Common myeloid progenitor, CD34-positive (primary cell): ENCODE measurements around the gene TM9SF1.
A peak's percentile ranks its signal among the peaks of the same experiment; 100 is the strongest.

ENCODE experiments used
- CTCF ChIA-PET: fragments of 350-600 bp; sonication (Branson Sonifier 250); formaldehyde crosslinking; loops from one replicate; lab custom pipeline; 2021; ENCODE audit warnings: antibody characterized with exemption; lab: Charles Lee
- POLR2A ChIA-PET: fragments of 350-600 bp; sonication (Branson Sonifier 250); formaldehyde crosslinking; loops from one replicate; lab custom pipeline; 2021; ENCODE audit warnings: antibody characterized with exemption; lab: Charles Lee
- DNase-seq, 3 donors: peaks; one replicate each; pipeline versions ENCODE4 v3.0.0 to v3.0.0-alpha.2; 2013
- H3K27ac ChIP-seq, 2 experiments: 1 replicate in 1 of 2; 2 replicates in 1 of 2; pipeline ENCODE4 v1.7.0; 2013; ENCODE audit warnings: inconsistent platforms in 2 of 2, low read length in 2 of 2, mild to moderate bottlenecking in 2 of 2, low read depth in 1 of 2, moderate library complexity in 1 of 2; ENCODE audit not compliant: severe bottlenecking in 2 of 2, insufficient read depth in 1 of 2, poor library complexity in 1 of 2
- H3K27me3 ChIP-seq, 5 experiments: replicated peaks in 2 of 5; 1 replicate in 3 of 5; 2 replicates in 2 of 5; pipeline versions ENCODE4 v1.6.1 to v1.7.0; 2013; ENCODE audit warnings: low read length in 4 of 5, mild to moderate bottlenecking in 2 of 5, moderate library complexity in 2 of 5, inconsistent platforms in 1 of 5; ENCODE audit not compliant: insufficient read depth in 5 of 5, control insufficient read depth in 4 of 5
- H3K36me3 ChIP-seq, 4 experiments: 1 replicate in 2 of 4; 2 replicates in 2 of 4; pipeline versions ENCODE4 v1.6.1 to v1.7.0; 2013; ENCODE audit warnings: low read length in 3 of 4, control low read depth in 1 of 4, mild to moderate bottlenecking in 1 of 4; ENCODE audit not compliant: control insufficient read depth in 4 of 4, insufficient read depth in 4 of 4
- H3K4me1 ChIP-seq, 4 experiments: 1 replicate in 3 of 4; 2 replicates in 1 of 4; pipeline versions ENCODE4 v1.6.1 to v1.7.1; 2013; ENCODE audit warnings: low read length in 3 of 4, mild to moderate bottlenecking in 3 of 4, control low read depth in 1 of 4, inconsistent platforms in 1 of 4, moderate library complexity in 1 of 4; ENCODE audit not compliant: control insufficient read depth in 4 of 4, insufficient read depth in 4 of 4; ENCODE audit errors: control extremely low read depth in 1 of 4
- H3K4me3 ChIP-seq, 7 experiments: 1 replicate in 4 of 7; 2 replicates in 3 of 7; pipeline versions ENCODE4 v1.5.1 to v1.7.0; 2013; ENCODE audit warnings: mild to moderate bottlenecking in 7 of 7, low read length in 6 of 7, moderate library complexity in 6 of 7, inconsistent platforms in 2 of 7, low read depth in 2 of 7, control low read depth in 1 of 7; ENCODE audit not compliant: insufficient read depth in 4 of 7, control insufficient read depth in 1 of 7; ENCODE audit errors: extremely low read depth in 1 of 7
- H3K9me3 ChIP-seq, 5 experiments: 1 replicate in 4 of 5; 2 replicates in 1 of 5; pipeline versions ENCODE4 v1.6.1 to v1.7.1; 2013; ENCODE audit warnings: low read length in 4 of 5, mild to moderate bottlenecking in 2 of 5, inconsistent platforms in 1 of 5, low read depth in 1 of 5, moderate library complexity in 1 of 5; ENCODE audit not compliant: control insufficient read depth in 4 of 5, insufficient read depth in 2 of 5; ENCODE audit errors: control extremely low read depth in 1 of 5
- WGBS: methylation state at CpG from one replicate; pipeline ENCODE4 v1.1.5; 2013; ENCODE audit not compliant: insufficient coverage; 5-methylcytosine and 5-hydroxymethylcytosine counted together

The TM9SF1 gene

DNA sequence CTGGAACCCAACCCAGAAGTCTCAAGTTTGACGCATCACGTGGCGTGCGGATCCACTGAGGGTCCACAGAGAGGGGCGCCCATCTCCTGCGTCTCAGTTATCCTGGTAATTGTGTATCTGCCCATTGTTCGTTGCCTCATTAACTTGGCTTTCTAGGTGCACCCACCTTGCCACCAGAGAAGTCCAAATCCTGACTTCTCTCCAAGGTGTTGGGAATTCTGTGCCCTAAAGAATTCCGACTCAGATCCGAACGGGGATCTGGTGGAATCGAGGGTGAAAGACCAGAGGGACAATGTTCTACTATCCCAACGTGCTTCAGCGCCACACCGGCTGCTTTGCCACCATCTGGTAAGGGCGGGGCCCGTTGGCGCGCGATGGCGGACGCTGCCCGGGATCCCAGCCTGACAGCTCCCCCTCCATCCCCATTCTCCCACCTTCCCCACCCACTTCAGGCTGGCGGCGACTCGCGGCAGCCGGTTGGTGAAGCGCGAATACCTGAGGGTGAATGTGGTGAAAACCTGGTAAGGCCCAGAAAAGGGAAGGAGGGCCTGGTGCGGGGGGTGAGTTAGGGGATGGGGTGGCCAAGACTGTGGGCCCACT lies 22.9 kb downstream of the TM9SF1 start:
- peak in 1 of 3 donors; percentile 35 for DNase-seq
- WGBS: 6% methylated on average over 12 of the region's 30 CpGs
- no peaks in the 10 kb centered on the region for H3K9me3 ChIP-seq
- H3K27ac ChIP-seq: peak overlapping the region in 1 of 2 experiments; percentile 66
- POLR2A ChIA-PET: interaction anchor here (1.0 to 2.8 kb wide), 2 partner anchors 11 to 23 kb away, joined by 3 to 15 read pairs; partner anchors contain the start of genes IRF9 and TM9SF1
- peaks cover 2 to 45% (median 16%) of the 10 kb centered on the region in 4 experiments for H3K36me3 ChIP-seq
- no peaks in the 10 kb centered on the region for H3K27me3 ChIP-seq
- CTCF ChIA-PET: interaction anchor here (1.0 to 4.9 kb wide), 4 partner anchors 9 to 58 kb away, joined by 3 to 19 read pairs (median 6); partner anchors contain the start of genes DCAF11, IPO4, IRF9 and NRL
- H3K4me1 ChIP-seq: peaks cover 2 to 22% (median 11%) of the 10 kb centered on the region in 4 experiments
- H3K4me3 ChIP-seq: peak overlapping the region; percentile 20 to 95 (median 81)

GRCh38 chr14:24171422-24172260 lies 23.6 kb downstream of the TM9SF1 start, which contains the start of gene REC8:
Gene REC8 (plus strand): TSS chr14:24172080. CDS start chr14:24172553, 473 bp downstream.
- H3K36me3 ChIP-seq: peaks cover 2 to 43% (median 14%) of the 10 kb centered on the region in 4 experiments
- 8% methylated on average over 53 of the region's 63 CpGs for WGBS
- CTCF ChIA-PET: interaction anchor here (1.0 to 4.9 kb wide), 4 partner anchors 9 to 15 kb away, joined by 3 to 19 read pairs (median 6); partner anchors contain the start of genes IPO4 and IRF9
- H3K4me3 ChIP-seq: peak within 1 kb of the TSS; percentile 20 to 95 (median 81)
- H3K27me3 ChIP-seq: no peaks in the 10 kb centered on the region
- DNase-seq: peak; percentile 97 to 99 (median 99)
- POLR2A ChIA-PET: interaction anchor here (1.0 to 2.8 kb wide), 2 partner anchors 10 to 24 kb away, joined by 3 to 15 read pairs; partner anchors contain the start of genes IRF9 and TM9SF1
- peaks cover 2 to 27% (median 12%) of the 10 kb centered on the region in 4 experiments for H3K4me1 ChIP-seq
- peak within 1 kb of the TSS in 1 of 2 experiments; percentile 66 for H3K27ac ChIP-seq
- no peaks in the 10 kb centered on the region for H3K9me3 ChIP-seq

DNA sequence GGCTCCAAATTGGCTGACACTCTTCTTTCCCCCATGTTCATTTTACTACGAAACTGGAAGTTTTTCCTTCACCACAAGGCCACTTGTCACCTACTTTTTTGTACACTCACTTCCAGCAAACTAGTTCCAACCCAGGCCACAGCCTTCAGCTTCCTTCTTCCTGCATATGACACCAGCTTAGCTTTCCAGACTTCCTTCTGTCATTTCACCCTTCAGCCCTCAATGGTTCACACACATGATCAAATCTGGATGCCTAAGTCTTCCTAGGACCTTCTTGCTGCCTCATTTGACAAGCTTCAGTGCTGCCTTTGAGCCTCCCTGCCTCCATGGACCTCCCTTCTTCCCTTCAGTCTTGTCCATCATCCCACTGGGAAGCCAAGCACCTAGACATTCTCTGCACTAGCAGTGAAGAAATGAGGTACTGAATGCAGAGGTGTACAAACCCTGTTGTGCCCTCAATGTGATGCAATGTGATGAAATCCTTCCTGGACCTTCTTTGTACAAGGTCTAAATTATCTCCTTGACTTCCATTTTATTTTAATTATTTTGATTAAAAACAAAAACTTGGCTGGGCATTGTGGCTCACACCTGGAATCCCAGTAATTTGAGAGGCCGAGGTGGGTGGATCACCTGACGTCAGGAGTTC lies 27.6 kb downstream of the TM9SF1 start:
- Histone ChIP-seq H3K27me3 (no peaks in the 10 kb centered on the region), H3K4me1 (peaks cover 4 to 23% (median 11%) of the 10 kb centered on the region in 4 experiments), H3K9me3 (no peaks in the 10 kb centered on the region), H3K36me3 (peaks cover 17 to 57% (median 43%) of the 10 kb centered on the region in 4 experiments), H3K27ac (no peak overlapping the region), H3K4me3 (no peak overlapping the region)
- WGBS: 76% methylated on average over 3 of the region's 3 CpGs
- ChIA-PET POLR2A (interaction anchor here (0.6 kb wide), 2 partner anchors 14 to 54 kb away, joined by 3 read pairs; no protein-coding TSS in a partner anchor), CTCF (no interaction called here)
- DNase-seq: peak in 2 of 3 donors; percentile 34 to 55

DNA sequence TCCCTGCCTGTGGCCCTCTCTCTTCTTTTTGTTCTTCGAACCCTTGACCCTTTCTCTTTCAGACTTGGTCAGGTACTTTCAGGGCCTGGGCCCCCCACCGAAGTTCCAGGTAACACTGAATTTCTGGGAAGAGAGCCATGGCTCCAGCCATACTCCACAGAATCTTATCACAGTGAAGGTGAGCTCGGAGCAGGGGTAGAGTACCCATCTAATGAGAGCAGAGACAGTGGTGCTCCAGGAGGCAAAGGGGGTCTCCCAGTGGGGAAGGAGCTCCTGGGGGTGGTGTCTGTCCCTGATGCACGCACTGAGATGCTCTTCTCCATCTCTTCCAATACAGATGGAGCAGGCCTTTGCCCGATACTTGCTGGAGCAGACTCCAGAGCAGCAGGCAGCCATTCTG lies 29.5 kb downstream of the TM9SF1 start:
- Histone ChIP-seq H3K4me3 (no peak overlapping the region), H3K4me1 (peaks cover 10 to 30% (median 18%) of the 10 kb centered on the region in 4 experiments), H3K27me3 (no peaks in the 10 kb centered on the region), H3K27ac (peak overlapping the region in 1 of 2 experiments; percentile 25), H3K9me3 (no peaks in the 10 kb centered on the region), H3K36me3 (peaks cover 17 to 61% (median 44%) of the 10 kb centered on the region in 4 experiments)
- ChIA-PET CTCF (interaction anchor here (1.3 kb wide), 1 partner anchor 59 kb away, joined by 3 read pairs; no protein-coding TSS in a partner anchor), POLR2A (no interaction called here)
- DNase-seq: no peak
- WGBS: 96% methylated on average over 5 of the region's 5 CpGs

GRCh38 chr14:24164518-24164991 lies 30.7 kb downstream of the TM9SF1 start:
- no peak overlapping the region for H3K27ac ChIP-seq
- H3K4me1 ChIP-seq: peaks cover 10 to 38% (median 22%) of the 10 kb centered on the region in 4 experiments
- H3K36me3 ChIP-seq: peaks cover 20 to 69% (median 50%) of the 10 kb centered on the region in 4 experiments
- WGBS: 98% methylated on average over 14 of the region's 14 CpGs
- no peak overlapping the region for H3K4me3 ChIP-seq
- no peaks in the 10 kb centered on the region for H3K27me3 ChIP-seq
- CTCF ChIA-PET: interaction anchor here (0.8 to 1.5 kb wide), 6 partner anchors 9 to 58 kb away, joined by 3 to 6 read pairs (median 3); partner anchors contain the start of genes IPO4 and MDP1
- H3K9me3 ChIP-seq: no peaks in the 10 kb centered on the region
- DNase-seq: no peak
- POLR2A ChIA-PET: interaction anchor here (0.6 to 1.0 kb wide), 3 partner anchors 9 to 51 kb away, joined by 3 to 4 read pairs (median 3); no protein-coding TSS in a partner anchor

- POLR2A ChIA-PET: interaction anchor here (0.6 to 2.8 kb wide), 7 partner anchors 9 to 35 kb away, joined by 3 to 16 read pairs (median 7); partner anchors contain the start of genes EMC9, PSME1, PSME2 and REC8
- Histone ChIP-seq H3K36me3 (peaks cover 25 to 76% (median 54%) of the 10 kb centered on the region in 4 experiments), H3K4me1 (peaks cover 10 to 32% (median 19%) of the 10 kb centered on the region in 4 experiments), H3K27me3 (no peaks in the 10 kb centered on the region), H3K9me3 (no peaks in the 10 kb centered on the region), H3K4me3 (peak overlapping the region in 6 of 7 experiments; percentile 71 to 92 (median 86)), H3K27ac (peak overlapping the region; percentile 94 to 96)
- 83% methylated on average over 4 of the region's 8 CpGs for WGBS
- CTCF ChIA-PET: interaction anchor here (0.6 to 5.6 kb wide), 18 partner anchors 11 to 833 kb away, joined by 3 to 112 read pairs (median 4); partner anchors contain the start of genes CIDEB, DCAF11, EMC9 and LTB4R2
- no peak for DNase-seq
Measured at GRCh38 chr14:24162093-24162492, 33.1 kb downstream of the TM9SF1 start.
